Stromal cell of bone marrow (primary cell): ENCODE data around the gene PLA2G4D.

Experiments
- DNase-seq: peaks from one replicate; pipeline ENCODE4 v3.0.0-alpha.2; 2012; ENCODE audit warnings: low read depth

The PLA2G4D gene

GRCh38 chr15:42053010-42053409, 41.4 kb downstream of the PLA2G4D start:
- DNase-seq = no peak

DNA sequence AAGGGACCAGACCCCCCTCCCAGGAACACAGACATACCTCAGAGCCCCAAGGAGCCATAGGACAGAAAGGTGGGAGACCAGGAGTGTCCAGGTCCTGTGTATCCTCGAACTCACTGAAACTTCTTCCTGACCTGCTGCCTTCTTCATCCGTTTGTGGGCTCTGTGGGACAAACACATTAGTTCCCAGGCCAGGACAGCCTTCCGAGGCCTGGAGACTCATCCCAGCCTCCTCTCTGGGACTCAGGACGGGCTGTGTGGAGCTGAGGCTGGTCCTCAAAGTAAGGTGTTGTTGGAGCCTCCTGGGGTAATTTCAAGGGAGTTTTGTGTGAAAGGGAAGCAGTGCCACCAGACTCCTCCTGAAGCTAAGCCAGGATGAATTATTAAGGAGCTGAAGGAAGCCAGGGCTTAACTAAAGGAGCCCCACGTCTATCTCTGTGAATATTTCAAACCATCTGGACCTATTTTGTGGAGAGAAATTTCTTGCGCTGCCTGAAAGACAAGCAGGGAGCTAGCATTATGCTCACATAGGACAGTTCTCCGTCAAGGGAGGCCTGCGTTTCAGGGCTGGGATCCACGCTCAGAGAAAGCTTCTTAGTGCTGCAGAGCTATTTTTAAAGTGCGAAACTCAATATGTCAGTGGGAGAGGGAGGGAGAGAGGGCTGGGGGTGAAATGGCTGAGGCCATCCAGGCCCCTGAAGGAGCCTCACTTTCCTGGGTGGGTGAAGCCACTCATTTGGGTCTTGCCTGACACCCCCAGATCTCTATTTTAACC, 43.7 kb downstream of the PLA2G4D start:
- DNase-seq = no peak

DNA sequence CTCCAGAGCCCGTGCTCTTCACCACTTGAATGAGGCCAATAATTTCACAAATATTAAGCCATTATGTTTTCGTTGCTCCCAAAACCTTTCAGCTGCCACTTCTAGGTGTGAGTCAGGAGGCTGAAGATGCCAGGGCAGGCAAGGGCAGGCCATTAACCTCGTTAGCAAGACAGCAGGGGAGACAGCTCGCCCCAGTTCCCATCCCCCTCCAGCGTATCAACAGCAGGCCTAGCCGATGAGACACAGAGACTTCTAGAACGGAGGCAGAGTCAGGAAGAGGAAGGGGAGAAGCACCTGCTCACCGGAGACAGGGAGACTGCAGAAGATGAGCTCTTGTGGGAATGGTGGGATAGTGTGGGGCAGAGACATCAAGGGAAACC, 45.6 kb downstream of the PLA2G4D start:
- DNase-seq = no peak

DNA sequence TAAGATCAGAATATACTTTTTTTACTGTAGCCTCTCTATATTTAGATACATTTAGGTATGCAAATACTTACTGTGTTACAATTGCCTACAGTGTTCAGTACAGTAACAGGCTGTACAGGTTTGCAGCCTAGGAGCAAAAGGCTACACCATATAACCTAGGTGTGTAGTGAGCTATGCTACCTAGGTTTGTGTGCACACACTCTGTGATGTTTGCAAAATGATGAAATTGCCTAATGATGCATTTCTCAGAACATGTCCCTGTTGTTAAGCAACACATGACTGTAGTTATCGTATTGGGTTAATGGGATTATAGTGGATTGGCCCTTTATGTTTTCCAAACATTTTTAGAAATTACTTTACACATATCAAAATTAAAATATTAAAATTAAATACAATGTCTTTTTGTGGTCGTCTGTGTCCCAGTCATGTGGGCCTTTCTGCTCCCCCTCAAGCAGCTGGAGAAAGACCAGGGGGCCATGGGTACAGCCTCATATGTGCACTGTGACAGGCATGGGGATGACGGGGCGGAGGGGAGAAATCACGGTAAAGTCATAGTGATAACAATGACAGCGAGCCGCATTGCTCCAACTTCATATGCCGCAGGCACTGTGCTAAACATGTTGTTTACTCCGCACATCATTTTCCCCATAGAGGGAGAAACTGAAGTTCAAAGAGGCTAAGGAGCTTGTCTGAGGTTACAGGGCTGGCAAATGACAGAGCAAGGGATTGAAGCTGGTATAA, 46.1 kb downstream of the PLA2G4D start:
- DNase-seq = no peak

DNA sequence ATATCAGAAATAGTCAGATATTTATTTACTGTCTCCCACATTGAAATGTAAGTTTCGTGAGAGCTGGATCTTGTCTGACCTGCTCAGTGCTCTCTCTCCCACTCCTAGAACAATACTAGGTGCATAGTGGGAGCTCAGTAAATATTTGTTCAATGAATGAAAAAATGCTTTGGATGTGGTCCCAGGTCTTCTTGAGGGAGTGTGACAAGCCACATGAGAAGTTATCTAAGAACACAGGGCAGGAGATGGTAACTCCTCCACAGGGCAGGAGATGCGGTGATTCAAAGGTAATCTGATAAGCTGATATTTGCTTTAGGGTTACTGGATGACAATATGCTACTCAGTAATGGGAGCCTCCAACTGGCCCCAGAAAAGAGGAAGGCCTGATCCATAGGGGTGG, 47.8 kb downstream of the PLA2G4D start:
- no peak for DNase-seq

- DNase-seq = no peak
Measured at GRCh38 chr15:42045211-42045615, 49.1 kb downstream of the PLA2G4D start.

- no peak for DNase-seq
Measured at GRCh38 chr15:42042602-42043400, 51.6 kb downstream of the PLA2G4D start.

DNA sequence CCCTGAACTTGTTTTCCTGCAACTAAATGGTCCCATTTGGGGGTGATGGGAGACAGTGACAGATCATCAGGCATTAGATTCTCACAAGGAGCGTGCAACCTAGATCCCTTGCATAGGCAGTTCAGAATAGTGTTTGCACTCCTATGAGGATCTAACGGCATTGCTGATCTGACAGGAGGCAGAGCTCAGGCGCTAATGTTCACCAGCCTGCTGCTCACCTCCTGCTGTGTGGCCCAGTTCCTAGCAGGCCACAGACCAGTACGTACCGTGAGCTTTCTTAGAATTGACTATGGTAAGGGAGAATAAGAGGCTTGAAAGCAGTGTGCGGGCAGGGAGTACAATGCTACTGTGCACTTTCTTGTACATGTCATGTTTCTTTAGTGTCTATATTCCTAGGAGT, 56.0 kb downstream of the PLA2G4D start:
- no peak for DNase-seq

DNA sequence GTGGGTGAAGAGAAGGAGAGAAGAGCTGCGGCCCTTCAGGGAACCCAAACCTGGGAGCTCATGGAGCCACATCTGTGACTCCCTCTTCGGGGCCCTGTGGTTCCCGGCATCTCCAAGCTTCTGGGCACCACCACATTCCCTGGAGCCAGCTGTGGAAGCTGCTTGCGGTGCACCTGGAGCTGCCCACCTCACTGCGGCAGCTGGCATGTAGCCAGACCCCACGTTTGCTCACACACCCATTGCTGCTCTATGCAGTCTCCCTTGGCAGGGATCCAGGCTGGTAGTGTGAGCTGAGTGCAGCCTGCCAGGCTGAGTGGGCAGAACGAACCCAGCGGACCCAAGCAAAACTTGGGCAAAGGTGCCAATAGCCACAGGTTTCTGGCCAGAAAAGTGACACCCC, 56.7 kb downstream of the PLA2G4D start:
- DNase-seq = no peak

GRCh38 chr15:42036966-42037365, 57.4 kb downstream of the PLA2G4D start:
- DNase-seq = no peak

DNA sequence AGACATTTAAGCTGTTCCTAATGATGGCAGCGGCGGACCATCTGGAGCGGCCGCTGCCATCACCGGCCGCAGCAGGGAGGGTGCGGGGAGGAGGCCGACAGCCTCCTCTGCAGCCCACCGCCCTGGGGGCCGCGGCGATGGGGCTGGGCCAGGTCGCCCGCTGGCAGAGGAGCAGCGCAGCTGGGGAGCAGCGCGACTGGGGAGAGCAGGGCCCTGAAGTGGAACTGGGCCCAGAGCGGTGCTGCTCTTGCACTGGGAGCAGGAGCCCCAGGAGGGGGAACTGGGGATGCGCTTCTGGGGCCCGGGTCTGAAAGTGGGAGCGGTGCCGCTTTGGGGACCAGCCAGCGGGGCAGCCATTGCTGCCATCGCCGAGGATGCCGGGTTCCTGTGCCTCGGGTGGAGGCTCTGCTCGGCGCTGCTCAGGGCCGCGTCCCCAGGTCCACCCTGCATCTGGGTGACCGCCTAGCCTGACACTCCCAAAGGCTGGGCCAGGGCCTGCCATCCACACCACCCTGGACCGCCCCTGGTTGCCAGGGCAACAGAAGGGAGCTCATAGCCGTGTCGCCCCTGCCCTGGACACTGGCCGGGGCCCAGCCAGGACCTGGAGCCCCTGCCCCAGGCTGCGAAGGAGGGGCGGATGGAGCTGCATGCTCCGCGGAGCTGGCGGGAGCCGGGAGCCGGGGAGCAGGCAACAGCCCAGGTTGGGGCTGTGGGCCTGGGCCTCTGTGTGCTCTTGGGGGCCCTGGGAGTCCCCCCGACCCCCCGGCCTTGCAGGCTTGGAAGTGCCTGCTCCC, 58.1 kb downstream of the PLA2G4D start:
- no peak for DNase-seq

GRCh38 chr15:42035435-42035761, 59.0 kb downstream of the PLA2G4D start:
- no peak for DNase-seq

DNA sequence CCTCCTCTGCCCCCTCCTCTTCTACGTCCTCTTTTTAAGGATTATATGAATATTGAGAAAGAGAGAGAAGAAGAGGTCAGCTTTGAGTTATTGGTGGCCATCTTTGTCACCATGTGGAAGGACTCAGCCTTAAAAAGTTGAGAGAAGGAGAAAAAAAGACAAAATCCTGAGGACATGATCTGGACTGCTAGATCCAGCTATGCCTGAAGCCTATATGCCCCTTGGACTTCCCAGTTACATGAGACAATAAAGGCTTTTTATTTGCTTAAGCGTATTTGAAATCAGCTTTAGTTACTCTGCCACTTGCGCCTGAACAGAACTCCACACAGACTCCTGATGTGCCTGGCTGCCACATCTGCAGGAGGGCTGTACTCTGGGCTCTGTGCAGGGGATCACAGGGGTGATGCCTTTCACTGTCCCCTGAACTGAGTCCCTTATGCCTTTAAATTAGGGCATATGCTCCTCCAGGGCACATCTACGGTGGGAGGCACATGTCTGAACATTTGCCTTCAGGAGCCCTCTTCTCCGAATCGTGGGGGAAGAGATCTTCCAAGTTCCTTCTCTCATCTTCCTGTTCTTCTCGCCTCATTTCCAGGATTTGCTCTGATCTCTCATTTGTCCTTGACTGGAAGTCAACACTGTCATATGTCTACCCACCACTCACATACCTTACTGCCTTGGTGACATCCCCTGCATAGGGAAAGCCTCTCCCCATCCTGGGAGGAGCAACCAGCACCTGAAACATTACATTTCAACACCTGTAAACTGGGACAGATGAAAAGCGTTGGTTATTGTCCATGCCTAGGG, 59.5 kb downstream of the PLA2G4D start:
- DNase-seq = no peak

- no peak for DNase-seq
Measured at GRCh38 chr15:42033214-42033873, 61.0 kb downstream of the PLA2G4D start.

DNA sequence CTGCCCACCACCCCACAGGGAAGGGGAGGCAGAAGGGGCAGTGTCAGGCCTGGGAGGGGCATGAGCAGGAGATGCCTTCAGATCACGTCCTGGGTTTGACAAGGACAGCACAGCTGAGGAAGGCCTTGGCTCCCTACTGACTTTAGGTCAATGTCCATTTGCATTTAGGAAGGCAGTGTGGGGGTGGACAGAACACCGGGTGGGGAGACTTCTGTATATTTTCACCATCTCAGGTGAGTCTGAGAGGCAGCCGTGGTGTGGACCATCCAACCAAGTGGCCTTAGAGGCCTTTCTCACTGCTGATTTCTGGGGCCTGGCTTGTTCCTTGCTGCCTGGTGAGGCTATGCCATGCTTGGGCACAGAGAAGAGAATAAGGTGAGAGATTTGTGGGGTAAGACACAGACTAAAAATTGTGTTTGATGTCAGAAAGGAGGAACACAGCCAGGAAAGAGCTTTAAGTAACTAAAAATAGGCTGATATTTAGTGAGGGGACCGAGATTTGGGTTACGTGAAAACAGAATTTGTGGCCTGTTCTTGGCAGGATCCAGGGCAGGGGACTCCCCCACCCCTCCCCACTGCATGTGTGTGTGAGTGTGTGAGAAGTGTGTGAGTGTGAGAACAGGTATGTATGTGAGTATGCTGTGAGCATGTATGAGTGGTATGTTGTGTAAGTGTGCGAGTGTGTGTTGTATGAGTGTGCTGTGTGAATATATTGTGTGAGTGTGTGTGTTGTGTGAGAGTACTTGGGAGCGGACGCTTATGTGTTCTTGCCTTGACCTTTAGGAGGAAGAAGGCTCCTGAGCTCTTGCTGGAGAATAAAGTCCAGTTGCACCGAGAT, 61.8 kb downstream of the PLA2G4D start:
- DNase-seq = no peak

DNA sequence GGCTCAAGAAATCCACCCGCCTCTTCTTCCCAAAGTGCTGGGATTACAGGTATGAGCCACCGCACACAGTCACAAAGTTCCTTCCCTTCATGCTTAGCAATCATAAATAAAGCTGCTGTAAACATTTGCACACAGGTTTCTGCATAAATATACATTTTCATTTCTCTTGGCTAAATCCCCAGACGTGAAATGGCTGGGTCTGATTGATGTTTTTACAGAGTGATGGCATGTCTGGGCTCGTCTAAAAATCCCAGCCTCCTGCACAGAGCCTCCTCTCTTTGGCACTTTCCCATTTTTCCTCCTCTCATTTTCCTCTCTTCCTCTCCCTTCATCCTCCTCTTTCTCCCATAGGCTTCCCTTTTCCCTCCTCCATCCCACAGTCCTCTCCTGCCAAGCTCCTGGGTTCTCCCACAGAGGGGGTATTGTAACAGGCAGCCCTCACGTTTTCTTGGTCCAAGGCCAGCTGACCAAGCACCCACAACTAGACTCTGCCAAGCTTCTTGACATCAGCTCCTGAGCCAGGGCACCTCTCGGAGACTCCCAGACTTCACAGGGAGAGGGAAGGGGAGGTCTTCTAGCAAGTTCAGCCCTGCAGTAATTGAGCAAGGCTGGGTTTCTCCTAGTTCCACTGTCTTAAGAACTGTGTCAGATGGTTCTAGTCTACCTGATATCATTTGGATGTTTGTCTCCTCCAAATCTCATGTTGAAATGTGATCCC, 63.0 kb downstream of the PLA2G4D start:
- DNase-seq = no peak

GRCh38 chr15:42027521-42027920, 66.8 kb downstream of the PLA2G4D start:
- no peak for DNase-seq

- DNase-seq = no peak
Measured at GRCh38 chr15:42024303-42024702, 70.1 kb downstream of the PLA2G4D start.

- no peak for DNase-seq
Measured at GRCh38 chr15:42021593-42021992, 72.8 kb downstream of the PLA2G4D start.
